Stimulated activated CD8-positive, alpha-beta memory T cell treated with anti-CD3 and anti-CD28 coated beads, Interleukin-7, amount 100 ng/mL, for 4 hours (primary cell): ENCODE measurements around the gene KCP.

Source experiments
- DNase-seq, 2 donors: peaks; one replicate each; pipeline ENCODE4 v3.0.0-alpha.2; 2020; ENCODE audit warnings: low read depth in 2 of 2

KCP gene

DNA sequence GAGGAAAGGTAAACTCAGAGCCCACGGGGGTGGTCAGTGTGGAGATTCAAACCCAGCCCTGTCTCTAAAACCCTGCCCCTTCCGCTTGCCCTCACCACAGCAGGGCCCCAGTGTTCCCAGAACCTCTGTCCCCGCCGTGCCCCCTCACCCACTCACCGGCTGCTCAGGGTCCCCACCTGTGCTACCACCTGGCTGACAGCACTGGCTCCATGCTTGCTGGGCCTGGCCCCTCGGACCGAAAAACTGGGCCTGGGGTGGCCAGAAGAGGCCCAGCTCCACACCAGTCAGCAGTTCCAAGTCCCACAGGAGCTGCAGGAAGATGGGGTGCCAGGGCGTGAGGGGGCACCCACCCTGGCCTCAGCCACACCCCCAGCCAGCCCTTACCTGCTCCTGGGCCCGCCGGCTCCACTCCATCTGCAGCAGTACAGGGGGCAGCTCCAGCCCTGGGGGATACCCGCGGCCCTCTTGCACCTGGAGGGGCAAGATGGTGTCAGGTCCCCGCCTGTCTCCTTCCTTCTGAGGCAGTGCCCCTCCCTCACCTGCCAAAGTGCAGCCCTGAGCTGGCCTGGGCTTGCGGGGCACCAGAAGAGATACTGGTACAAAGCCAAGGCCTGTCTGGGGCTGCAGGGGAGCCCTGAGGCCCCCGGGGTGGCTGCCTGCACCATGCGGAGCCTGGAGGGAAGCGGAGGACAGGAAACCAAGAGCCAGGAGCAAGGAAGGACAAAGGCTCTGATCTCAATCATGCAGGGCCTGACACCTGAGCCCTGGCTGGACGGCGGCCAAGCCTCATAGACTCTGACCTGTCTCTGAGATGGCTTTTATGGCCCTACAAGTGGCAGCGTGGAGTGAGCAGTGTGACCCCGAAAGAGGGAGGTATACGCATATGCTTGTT, 36.1 kb downstream of the KCP start:
- DNase-seq: no peak

DNA sequence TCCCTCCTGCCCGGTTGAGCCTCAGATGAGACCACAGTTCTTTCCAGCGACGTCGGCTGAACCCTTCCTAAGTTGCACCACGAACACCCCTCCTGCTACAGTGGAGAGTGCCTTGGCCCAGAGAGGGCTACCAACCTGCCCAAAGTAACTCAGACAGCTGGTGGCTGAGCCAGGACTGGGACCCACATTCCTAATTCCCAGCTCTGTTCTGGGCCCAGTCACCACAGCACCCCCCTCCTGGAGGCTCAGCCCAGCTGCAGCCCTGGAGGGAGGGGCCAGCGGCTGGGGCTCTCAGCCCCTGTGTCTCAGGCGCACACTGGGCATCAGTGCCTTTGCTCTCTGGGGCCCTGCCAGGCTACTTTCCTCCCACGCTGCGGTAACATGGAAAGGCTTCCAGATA, 37.3 kb downstream of the KCP start:
- no peak for DNase-seq

DNA sequence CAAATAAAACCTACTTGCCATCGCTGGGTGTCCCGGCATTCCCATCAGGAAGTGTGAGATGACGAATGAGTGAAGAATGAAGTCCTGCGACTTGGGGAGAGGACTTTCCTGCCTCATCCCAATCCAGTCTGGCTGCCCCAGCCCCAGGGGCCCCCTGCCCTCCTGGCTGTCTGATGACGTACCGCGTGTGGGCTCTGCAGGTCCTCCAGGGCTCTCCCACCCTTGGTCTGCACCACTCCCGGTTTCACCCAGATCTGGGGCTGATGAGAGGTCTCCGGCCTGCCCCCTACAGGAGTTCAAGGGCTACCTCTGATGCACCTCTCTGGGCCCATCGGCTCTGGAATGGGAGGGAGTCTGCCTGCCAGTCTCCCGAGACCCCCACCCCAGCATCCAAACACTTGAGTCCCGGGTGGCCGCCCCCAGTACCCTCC, 38.1 kb downstream of the KCP start:
- DNase-seq: no peak

DNA sequence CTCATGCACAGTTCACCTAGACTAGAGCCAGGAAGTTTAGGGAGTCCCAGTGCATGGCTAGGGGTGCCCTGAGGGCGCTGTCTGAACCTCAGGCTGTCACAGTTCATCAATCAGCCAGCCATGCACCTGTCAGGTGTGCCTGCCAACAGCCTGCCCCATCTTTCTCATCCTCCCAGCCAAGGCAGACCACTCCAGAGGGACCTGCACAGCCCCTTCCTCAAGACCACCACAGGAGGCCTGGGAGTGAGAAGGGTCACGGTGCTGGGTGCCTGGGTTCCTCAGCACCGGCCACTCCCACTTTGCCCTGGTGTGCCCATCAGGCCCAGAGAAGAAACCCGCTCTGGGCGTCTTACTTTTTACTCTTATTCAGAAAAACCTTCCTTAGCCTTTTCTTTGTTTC, 39.5 kb downstream of the KCP start:
- DNase-seq: no peak

DNA sequence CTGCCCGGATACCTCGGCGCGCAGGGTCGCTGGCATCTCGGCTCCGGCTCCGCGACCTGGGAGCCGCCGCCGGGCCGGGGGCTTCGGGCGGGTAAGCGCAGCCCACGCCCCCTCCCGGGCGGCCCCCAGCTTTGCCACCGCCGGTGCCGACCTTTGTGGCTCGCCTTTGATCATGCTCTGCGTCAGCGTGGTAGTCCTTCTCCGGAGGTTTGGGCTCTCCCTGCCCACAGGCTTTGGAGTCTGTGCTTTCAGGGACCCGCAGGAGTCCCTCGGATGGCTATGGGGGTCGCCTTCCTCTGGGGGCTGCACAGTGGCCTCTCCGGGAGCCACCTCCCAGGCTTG, 40.6 kb downstream of the KCP start:
- DNase-seq: no peak

DNA sequence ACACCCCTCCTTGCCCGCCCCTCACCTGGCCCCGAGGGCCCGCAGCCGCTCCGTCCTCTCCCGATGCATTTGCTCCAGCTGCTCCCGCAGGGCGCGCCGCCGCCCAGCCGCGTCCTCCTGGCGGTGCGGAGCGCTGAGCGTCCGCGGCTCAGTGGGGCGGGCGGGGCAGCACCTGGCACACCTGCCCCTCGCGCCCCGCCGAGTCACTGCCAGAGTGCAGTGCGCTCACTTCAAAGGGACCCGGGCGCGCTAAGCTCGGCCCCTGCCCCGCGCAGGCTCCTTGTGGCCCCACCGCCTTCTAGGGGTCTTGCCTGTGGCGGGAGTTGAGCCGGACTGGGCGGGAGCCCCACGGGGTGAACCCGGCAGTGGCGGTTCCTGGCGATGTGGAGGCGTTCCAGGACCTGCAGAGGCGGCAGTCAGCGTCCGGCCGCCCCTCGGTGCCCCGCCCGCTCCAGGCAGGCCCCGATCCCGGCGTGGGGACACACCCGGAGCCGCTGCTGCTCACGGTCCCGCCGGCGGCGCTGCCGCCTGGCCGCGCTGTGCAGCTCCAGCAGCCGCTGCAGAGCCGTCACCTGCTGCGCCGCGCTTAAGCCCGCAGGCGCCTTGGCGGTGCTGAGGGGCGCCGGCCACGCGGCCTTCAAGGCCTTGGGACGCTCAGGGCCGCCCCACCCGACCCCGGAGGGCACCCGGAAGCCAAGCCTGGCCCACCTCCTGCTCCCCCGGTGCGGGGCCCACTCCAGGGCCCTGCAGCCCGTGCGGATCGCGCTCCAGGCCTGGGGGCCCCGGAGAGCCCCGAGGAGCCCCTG, 41.2 kb downstream of the KCP start:
- peak in 1 of 2 donors; percentile 30 for DNase-seq

DNA sequence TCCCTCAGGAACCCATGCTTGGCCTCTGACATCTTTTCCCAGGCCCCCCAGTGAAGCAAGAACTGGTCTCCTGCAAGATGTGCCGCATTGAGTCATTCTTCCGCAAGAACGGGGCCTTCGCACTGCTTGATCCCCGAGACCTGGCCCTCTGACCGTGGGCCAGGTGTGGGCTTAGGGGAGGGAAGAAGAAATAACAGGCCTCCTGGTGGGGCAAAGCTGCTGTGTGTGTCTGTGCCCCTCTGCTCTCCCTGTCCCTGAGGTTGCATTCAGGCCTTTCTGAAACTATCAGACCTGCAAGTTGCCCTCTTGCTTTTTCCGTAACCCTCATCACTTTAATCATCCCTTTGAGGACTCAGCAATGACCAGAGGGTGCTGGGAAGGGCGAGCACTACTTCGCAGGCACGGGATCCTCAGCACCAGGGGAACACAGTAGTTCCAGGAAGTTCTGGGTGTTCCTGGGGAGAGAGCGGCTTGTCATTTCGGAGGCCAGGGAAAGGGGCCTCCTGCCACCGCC, 41.8 kb downstream of the KCP start:
- DNase-seq: no peak

DNA sequence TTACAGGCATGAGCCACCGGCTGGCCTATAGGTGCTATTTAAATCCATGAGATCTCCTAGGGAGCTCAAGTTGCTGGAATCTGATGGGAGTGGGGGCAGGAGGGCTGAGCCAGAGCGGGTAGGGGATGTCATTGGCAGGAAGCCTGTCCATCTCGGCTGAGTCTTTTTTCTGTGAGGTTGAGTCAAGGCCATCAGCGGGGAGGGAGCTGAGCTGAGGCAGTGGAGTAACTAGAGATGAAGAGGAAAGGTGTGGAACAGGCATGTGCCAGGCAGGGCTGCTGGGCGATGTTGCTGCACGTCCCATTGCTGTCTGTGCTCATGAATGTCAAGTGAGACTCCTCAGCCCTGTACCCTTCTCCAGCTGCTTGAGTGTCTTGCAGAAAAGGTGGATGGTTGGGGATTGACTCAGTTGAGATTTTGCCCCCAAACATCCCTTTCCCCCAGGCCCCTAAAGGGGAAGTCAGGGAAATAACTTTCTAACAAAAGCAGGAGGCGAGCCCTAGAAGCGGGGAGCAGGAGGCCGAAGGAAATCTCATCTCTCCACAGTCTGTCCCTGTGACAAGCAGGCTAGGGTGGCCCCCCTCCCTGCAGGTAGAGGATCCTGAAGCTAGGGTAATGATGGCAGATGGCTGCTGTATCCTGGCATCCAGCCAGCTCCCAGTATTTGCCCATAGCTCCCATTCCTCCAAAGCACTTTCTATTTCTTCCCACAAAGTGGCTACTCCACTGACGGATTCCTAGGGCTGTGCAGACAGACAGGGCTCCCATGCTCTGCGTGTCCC, 42.5 kb downstream of the KCP start:
- no peak for DNase-seq

DNA sequence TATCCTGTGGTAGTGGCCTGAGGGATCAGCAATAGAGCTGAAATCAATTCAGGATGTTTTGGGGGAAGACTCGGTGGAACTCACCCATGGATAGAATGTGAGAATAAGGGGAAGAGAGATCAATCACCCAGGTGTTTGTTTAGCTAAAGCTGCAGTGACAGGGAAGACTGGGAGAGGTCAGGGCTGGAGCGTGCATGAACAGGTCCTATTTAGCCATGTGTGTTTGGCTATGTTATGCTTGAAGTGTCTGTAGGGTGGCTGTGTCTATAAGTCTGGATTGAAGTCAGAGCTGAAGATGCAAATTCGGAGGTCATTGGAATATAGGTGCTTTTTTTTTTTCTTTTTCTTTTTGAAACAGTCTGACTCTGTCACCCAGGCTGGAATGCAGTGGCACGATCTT, 43.3 kb downstream of the KCP start:
- no peak for DNase-seq

DNA sequence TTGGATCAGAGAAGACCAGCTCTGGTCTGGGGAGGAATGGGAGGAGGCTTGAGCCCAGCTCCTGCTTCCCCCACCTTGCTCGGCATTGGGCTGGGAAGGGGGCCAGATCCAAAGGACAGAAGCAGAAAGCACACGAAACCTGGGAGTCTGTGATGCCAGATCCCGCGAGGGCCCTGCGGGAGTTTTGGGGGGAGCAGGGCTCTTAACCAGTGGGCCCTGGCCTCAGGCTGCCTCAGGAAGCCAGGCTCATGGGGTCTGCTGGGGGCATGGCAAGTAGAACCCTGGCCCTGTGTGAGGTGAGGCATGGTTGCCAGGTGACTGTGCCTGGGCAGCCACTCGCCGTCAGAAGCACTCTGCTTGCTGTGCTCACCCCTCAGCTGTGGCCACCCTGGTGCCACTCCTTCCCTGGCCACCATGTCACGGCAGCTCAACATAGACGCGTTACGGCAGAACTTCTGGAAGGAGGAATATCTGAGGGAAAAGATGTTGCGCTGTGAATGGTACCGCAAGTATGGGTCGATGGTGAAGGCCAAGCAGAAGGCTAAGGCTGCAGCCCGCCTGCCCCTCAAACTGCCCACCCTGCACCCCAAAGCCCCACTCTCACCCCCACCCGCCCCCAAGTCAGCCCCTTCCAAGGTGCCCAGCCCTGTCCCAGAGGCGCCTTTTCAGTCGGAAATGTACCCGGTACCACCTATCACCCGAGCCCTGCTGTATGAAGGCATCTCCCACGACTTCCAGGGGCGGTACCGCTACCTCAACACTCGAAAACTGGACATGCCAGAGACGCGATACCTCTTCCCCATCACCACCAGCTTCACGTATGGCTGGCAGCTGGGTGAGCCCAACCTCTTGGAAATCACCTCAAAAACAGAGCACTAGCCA, 44.3 kb downstream of the KCP start:
- no peak for DNase-seq

DNA sequence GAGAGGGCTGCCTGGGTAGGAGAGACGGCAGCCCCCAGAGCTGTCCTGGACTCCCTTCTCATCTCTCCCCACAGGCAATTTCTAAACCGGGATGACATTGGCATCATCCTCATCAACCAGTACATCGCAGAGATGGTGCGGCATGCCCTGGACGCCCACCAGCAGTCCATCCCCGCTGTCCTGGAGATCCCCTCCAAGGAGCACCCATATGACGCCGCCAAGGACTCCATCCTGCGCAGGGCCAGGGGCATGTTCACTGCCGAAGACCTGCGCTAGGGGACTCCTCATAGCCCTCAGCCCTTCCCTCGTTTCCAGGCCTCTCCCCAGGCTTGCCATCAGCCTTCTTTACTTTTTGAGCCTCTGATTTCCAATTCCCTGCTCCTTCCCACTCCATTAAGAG, 45.2 kb downstream of the KCP start:
- DNase-seq: no peak

DNA sequence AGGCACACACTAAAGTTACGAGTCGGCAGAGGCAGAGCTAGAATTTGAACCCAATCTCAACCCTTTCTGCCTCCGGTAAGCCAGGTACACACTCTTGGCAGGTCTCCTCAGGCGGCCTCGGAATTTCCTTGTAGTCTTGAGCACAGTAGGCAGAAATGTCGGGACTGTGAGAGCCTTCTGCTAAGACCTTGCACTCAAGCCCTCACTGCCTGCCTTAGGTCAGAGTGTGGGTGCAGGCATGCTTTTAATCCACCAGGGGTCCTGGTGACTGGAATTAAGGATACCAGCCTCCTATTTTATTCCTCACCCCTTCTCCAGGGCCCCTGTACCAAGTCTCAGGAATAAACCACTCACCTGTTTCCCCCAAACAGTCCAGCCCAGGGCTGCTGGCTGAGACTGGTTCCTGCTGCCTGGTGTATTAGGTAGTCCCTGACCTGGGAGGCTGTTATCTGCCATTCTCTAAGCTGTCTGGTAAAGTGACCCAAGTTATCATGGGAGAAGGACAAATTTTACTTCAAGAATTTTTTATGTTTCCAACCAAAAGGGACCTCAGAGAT, 47.0 kb downstream of the KCP start:
- DNase-seq: peak in 1 of 2 donors; percentile 8

DNA sequence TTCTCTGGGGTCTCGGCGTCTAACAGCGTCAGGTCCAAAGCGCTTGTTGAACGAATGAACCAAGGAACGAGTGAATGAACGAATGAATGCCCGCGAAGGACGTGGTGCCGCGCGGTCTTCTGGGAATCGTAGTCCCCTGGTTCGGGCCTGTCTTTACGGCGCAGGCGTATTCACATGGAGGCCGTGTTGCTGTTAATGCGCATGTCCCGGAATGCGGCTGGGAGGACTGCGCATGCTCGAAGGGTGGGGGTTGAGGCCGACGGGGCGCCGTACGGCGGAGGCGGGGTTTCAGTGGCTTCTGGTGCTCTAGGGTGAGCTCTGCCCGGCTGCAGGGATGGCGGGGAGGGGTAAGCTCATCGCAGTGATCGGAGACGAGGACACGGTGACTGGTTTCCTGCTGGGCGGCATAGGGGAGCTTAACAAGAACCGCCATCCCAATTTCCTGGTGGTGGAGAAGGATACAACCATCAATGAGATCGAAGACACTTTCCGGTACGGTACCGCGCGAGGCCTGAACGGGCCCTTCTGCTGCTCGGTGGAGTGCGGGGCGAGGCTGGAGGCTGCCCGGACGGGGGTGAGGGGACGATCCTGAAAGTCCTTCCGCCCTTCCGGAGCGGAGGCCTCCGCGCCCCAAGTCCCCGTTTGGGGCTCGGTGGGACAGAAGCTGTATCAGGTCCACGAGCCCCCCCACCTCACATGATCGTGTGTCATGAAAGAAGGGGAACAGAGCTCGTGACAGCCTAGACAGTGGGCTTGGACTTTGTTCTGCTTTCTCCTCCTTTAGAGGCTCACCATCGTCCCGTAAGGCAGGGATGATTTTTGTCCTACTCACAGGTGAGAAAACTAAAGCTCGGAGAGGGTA, 47.7 kb downstream of the KCP start, which contains the start of gene ATP6V1F:
ATP6V1F (plus strand) TSS at position 286 of the 862 bp plus-strand sequence; CDS start at position 335, 49 bp downstream.
- DNase-seq: peak; percentile 95 to 97

DNA sequence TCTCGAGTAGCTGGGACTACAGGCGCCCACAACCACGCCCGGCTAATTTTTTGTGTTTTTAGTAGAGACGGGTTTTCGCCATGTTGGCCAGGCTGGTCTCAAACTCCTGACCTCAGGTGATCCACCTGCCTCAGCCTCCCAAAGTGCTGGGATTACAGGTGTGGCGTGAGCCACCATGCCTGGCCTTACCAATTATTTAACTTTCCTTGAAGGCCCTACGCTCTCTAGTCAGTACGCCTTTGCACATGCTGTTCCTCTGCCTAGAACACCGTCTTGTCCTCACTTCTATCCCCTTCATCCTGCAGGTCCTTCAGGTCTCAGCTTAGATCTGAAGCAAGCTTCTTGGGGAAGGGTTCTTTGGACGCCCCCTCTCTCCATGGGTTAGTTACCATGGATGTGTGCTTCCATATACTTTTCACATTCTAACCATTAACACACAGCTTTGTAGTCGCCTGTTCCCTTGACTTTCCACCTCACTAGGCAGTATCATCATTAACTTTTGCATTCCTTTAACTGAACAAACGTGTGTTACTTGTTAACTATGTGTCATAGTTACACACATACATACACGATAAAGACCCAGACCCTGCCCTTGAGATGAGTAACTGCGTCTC, 48.4 kb downstream of the KCP start:
- DNase-seq: no peak

DNA sequence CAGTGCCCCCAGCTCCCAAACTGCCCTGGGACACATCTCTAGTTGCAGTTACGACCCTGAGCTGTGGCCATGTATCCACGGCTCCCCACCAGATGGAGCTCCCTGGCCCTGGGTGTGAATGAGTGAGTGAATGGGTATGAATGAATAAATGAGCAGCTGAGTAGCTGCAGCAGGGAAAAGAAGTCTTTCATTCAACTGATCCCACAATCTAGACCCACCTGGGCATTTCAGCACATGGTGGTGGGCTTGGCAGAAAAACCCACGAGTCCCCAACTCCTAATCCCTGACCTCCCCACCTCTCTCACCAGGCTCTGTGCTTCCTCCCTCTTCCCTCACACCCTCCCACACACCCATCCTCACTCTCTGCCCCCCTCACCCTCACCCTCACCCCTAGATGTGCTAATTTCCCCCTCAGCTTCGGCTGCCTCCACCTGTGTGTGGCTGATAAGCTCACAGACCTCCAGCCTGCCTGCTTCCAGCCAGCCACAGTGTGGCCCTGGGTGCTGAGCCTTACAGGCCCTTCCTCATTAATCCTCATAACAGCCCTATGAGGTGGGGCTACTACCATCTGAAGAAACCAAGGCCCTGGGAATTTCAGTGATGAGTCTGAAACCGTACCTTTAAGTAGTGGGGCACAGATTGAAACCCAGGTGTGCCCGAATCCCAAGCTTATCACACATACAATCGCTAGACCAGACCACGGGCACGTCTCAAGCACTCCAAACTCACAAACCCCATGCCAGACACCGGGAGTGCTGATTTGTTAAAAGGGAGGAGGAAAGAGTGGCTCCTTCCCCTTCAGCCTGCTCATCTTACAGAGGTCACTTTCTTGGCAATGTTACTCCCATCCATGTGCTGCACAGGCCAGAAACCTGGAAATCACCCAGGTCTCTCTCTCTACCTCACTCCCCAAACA, 50.1 kb downstream of the KCP start:
- DNase-seq: no peak

DNA sequence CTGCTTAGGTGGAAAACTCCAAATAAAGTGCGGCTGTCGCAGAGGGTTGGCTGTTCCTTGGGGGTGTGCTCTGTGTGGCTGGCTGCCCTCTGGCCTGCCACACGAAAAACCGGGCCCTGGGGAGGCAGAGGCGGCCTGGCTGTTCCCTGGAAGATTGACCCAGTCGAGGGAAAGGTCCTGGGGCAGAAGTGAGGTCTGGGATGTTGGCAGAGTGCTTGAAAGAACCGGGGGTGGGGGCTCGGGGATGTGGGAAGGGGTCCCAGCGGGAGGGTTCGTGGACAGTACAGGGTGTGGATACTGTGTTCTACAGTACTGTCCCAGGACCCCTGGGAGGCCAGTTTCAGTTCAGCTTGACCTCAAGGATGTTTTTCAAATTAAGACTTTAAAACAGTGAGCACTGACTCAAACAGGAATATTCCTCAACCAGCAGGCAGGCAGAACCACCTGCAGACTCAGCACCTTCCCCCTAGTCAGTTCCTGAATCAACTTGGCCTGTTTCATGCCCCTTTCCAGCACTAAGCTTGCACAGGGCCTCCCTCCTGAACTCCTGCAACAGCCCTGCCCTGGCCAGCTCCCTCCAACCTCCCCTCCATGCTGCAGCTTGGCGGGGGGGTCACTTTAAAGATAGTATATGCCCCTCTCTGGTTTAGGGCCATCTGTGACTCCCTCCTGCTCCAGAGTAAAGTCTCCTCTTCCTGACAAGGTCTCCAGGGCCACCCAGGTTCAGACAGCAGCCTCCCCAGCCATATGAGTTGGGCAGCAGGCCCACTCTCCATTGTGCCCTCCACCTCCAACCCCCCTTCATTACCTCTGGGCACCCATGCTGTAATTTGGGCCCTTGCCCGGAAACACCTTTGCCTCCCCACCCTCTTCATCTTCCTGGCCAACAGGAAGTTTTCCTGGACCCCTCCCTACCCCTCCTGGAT, 51.0 kb downstream of the KCP start:
- DNase-seq: no peak
